IMR-90 (cell line): ENCODE data around the gene CST9. TPM values are rescaled to one million over a fixed set of nuclear protein-coding genes. Genes with fewer than 3 reads are reported as not detected.

Source experiments
- ATAC-seq: fragments of 200-7000 bp; cut with Tn5 transposase; 2 replicates; pipeline ENCODE4 v1.9.1; 2020; ENCODE audit warnings: low read depth, mild to moderate bottlenecking, moderate library complexity
- BruUV-seq: library from RNA; stranded (reverse); fragments of 400-500 nt; replicated peaks from 2 replicates; lab custom pipeline; 2021; lab: Mats Ljungman, UMichigan
- CTCF ChIA-PET: fragments of 300-600 bp; formaldehyde crosslinking; extraction: SDS; loops from one replicate; lab custom pipeline; 2021; ENCODE audit warnings: antibody characterized with exemption; lab: Yijun Ruan, JAX
- POLR2A ChIA-PET: fragments of 300-600 bp; sonication (Branson Sonifier 250); formaldehyde crosslinking; loops from one replicate; lab custom pipeline; 2022; ENCODE audit warnings: antibody characterized with exemption; ENCODE audit not compliant: unreplicated experiment; lab: Charles Lee
- DNase-seq: peaks from one replicate; pipeline ENCODE4 v3.0.0; 2013
- H2AFZ ChIP-seq: replicated peaks from 2 replicates; pipeline ENCODE3; 2013; ENCODE audit warnings: low read length, mild to moderate bottlenecking; ENCODE audit not compliant: poor library complexity
- H2AK5ac ChIP-seq: 2 replicates; pipeline ENCODE4 v1.6.1; 2013; ENCODE audit warnings: low read depth, low read length, inconsistent platforms
- H2AK9ac ChIP-seq: replicated peaks from 2 replicates; pipeline ENCODE3; 2013; ENCODE audit warnings: mild to moderate bottlenecking, low read depth, low read length, moderate library complexity; ENCODE audit not compliant: poor library complexity
- H2BK120ac ChIP-seq: 2 replicates; pipeline ENCODE4 v1.6.1; 2013; ENCODE audit warnings: low read depth, low read length, inconsistent platforms
- H2BK15ac ChIP-seq: 3 replicates; pipeline ENCODE4 v1.6.1; 2013; ENCODE audit warnings: low read depth, low read length, inconsistent platforms
- H2BK20ac ChIP-seq: 2 replicates; pipeline ENCODE4 v1.6.1; 2013; ENCODE audit warnings: low read depth, mild to moderate bottlenecking, inconsistent platforms, low read length, moderate library complexity
- H2BK5ac ChIP-seq: 2 replicates; pipeline ENCODE4 v1.6.1; 2013; ENCODE audit warnings: mild to moderate bottlenecking, low read depth, low read length, inconsistent platforms; ENCODE audit not compliant: poor library complexity, severe bottlenecking
- H3K14ac ChIP-seq: replicated peaks from 2 replicates; pipeline ENCODE4 v1.6.1; 2013; ENCODE audit warnings: low read depth, low read length, inconsistent platforms
- H3K18ac ChIP-seq: 2 replicates; pipeline ENCODE4 v1.6.1; 2013; ENCODE audit warnings: low read depth, low read length, control low read depth
- H3K23ac ChIP-seq: 2 replicates; pipeline ENCODE4 v1.6.1; 2013; ENCODE audit warnings: low read depth, low read length, inconsistent platforms
- H3K27ac ChIP-seq: 2 replicates; pipeline ENCODE4 v1.5.1; 2013; ENCODE audit warnings: mild to moderate bottlenecking, control low read depth, low read length; ENCODE audit not compliant: insufficient read depth
- H3K27me3 ChIP-seq: 2 replicates; pipeline ENCODE4 v1.6.1; 2013; ENCODE audit warnings: low read length; ENCODE audit not compliant: control insufficient read depth, insufficient read depth
- H3K36me3 ChIP-seq: 2 replicates; pipeline ENCODE4 v1.6.1; 2013; ENCODE audit warnings: low read length, mixed read lengths; ENCODE audit not compliant: control insufficient read depth, insufficient read depth
- H3K4ac ChIP-seq: 2 replicates; pipeline ENCODE4 v1.6.1; 2013; ENCODE audit warnings: low read depth, low read length, inconsistent platforms
- H3K4me1 ChIP-seq: 2 replicates; pipeline ENCODE4 v1.6.1; 2013; ENCODE audit warnings: low read length, mixed read lengths; ENCODE audit not compliant: control insufficient read depth, insufficient read depth
- H3K4me2 ChIP-seq: 2 replicates; pipeline ENCODE4 v1.6.1; 2013; ENCODE audit warnings: low read depth, mild to moderate bottlenecking, control low read depth, low read length, moderate library complexity
- H3K4me3 ChIP-seq: 2 replicates; pipeline ENCODE4 v1.5.1; 2013; ENCODE audit warnings: low read depth, mild to moderate bottlenecking, control low read depth, low read length, moderate library complexity; ENCODE audit not compliant: insufficient read depth
- H3K56ac ChIP-seq: 2 replicates; pipeline ENCODE4 v1.6.1; 2013; ENCODE audit warnings: low read length, inconsistent platforms; ENCODE audit not compliant: insufficient read depth; ENCODE audit errors: extremely low read depth
- H3K79me1 ChIP-seq, 2 experiments: 2 replicates each; pipeline ENCODE4 v1.6.1; 2013; ENCODE audit warnings: low read length in 2 of 2, inconsistent platforms in 1 of 2, low read depth in 1 of 2
- H3K9ac ChIP-seq: 2 replicates; pipeline ENCODE4 v1.6.1; 2013; ENCODE audit warnings: low read depth, low read length, control low read depth
- H3K9me1 ChIP-seq: 2 replicates; pipeline ENCODE4 v1.6.1; 2013; ENCODE audit warnings: low read length, inconsistent platforms; ENCODE audit not compliant: insufficient read depth
- H3K9me3 ChIP-seq: 2 replicates; pipeline ENCODE4 v1.6.1; 2013; ENCODE audit warnings: low read length; ENCODE audit not compliant: control insufficient read depth, insufficient read depth
- H4K20me1 ChIP-seq: 2 replicates; pipeline ENCODE4 v1.6.1; 2013; ENCODE audit warnings: low read length, inconsistent platforms; ENCODE audit not compliant: insufficient read depth
- H4K5ac ChIP-seq: 2 replicates; pipeline ENCODE4 v1.6.1; 2013; ENCODE audit warnings: mild to moderate bottlenecking, low read depth, low read length, control low read depth
- H4K8ac ChIP-seq, 2 experiments: 2 replicates each; pipeline ENCODE4 v1.6.1; 2013; ENCODE audit warnings: low read depth in 2 of 2, low read length in 2 of 2, control low read depth in 1 of 2, inconsistent platforms in 1 of 2
- H4K91ac ChIP-seq: 2 replicates; pipeline ENCODE4 v1.6.1; 2013; ENCODE audit warnings: low read depth, low read length, inconsistent platforms; ENCODE audit not compliant: insufficient read depth
- BHLHE40 ChIP-seq: fragments of 150-350 bp; IDR thresholded peaks from 2 replicates; pipeline ENCODE4 v1.6.1; 2016; ENCODE audit warnings: mild to moderate bottlenecking, low read depth, low read length
- CEBPB ChIP-seq: IDR thresholded peaks from 2 replicates; pipeline ENCODE4 v1.6.1; 2012; ENCODE audit warnings: low read depth, low read length, improper control_type of control experiment
- FOS ChIP-seq: fragments of 150-350 bp; IDR thresholded peaks from 2 replicates; pipeline ENCODE4 v1.6.1; 2016; ENCODE audit warnings: low read depth, low read length
- MAZ ChIP-seq: IDR thresholded peaks from 2 replicates; pipeline ENCODE4 v1.6.1; 2012; ENCODE audit warnings: low read depth, mild to moderate bottlenecking, low read length, improper control_type of control experiment, moderate library complexity, borderline replicate concordance
- NFE2L2 ChIP-seq: fragments of 150-350 bp; IDR thresholded peaks from 2 replicates; pipeline ENCODE4 v1.6.1; 2016; ENCODE audit warnings: low read depth, mild to moderate bottlenecking, low read length
- POLR2A ChIP-seq: IDR thresholded peaks from 2 replicates; pipeline ENCODE4 v1.6.1; 2012; ENCODE audit warnings: mild to moderate bottlenecking, low read depth, low read length
- RAD21 ChIP-seq: IDR thresholded peaks from 2 replicates; pipeline ENCODE4 v1.6.1; 2012; ENCODE audit warnings: low read length, improper control_type of control experiment
- SMC3 ChIP-seq: fragments of 150-350 bp; IDR thresholded peaks from 2 replicates; pipeline ENCODE4 v1.6.1; 2016; ENCODE audit warnings: low read depth, mild to moderate bottlenecking, antibody characterized with exemption, low read length, moderate library complexity
- WGBS, 2 experiments: methylation state at CpG; one replicate each; pipeline versions ENCODE4 v1.1.5 to v1.1.7; 2013; ENCODE audit warnings: missing lambda C conversion rate in 2 of 2; ENCODE audit not compliant: insufficient read length in 1 of 2; ENCODE audit errors: extremely low coverage in 2 of 2; 5-methylcytosine and 5-hydroxymethylcytosine counted together
- dilution Hi-C: fragments of 300-500 bp; cut with HindIII; formaldehyde crosslinking; loops from one replicate; pipeline ENCODE4 v1.14.3; 2018; ENCODE audit warnings: low sequenced_read_pairs; ENCODE audit not compliant: unreplicated experiment
- in situ Hi-C: fragments of 300-500 bp; cut with MboI; formaldehyde crosslinking; loops from 3 replicates; pipeline ENCODE4 v1.14.3; 2019; ENCODE audit warnings: low sequenced_read_pairs, inconsistent platforms, mixed read lengths
- intact Hi-C: fragments of 100-400 bp; cut with micrococcal nuclease; formaldehyde crosslinking; loops from 2 replicates; pipeline ENCODE4 v1.10.0; 2022
- polyA plus RNA-seq, 3 experiments: library from polyadenylated mRNA; depleted of rRNA; stranded (reverse); fragments of >200 nt; gene quantifications; 2 replicates each; pipeline ENCODE4 v1.2.3, GENCODE V29; 2012; ENCODE audit warnings: low replicate concordance in 1 of 3
- total RNA-seq: library from RNA; depleted of rRNA; stranded (reverse); fragments of >200 nt; gene quantifications from 2 replicates; pipeline ENCODE4 v1.2.3, GENCODE V29; 2012
- TF ChIP-seq, protein P1 (sequence below): fragments of 150-350 bp; IDR thresholded peaks from 2 replicates; pipeline ENCODE4 v1.6.1; 2017; ENCODE audit warnings: mild to moderate bottlenecking, antibody characterized with exemption, low read length, low read depth
- TF ChIP-seq, protein P2 (sequence below): fragments of 150-350 bp; IDR thresholded peaks from 2 replicates; pipeline ENCODE4 v1.6.1; 2016; ENCODE audit warnings: low read depth, mild to moderate bottlenecking, low read length, moderate library complexity, borderline replicate concordance
- TF ChIP-seq, protein P3 (sequence below): conservative IDR thresholded peaks from 2 replicates; pipeline ENCODE4 v1.5.1; 2012; ENCODE audit warnings: mild to moderate bottlenecking, low read depth, low read length, improper control_type of control experiment

Gene CST9
- total and polyA plus RNA-seq, 2 of the 4 experiments (the other 2 are of a cell fraction) = not detected

DNA sequence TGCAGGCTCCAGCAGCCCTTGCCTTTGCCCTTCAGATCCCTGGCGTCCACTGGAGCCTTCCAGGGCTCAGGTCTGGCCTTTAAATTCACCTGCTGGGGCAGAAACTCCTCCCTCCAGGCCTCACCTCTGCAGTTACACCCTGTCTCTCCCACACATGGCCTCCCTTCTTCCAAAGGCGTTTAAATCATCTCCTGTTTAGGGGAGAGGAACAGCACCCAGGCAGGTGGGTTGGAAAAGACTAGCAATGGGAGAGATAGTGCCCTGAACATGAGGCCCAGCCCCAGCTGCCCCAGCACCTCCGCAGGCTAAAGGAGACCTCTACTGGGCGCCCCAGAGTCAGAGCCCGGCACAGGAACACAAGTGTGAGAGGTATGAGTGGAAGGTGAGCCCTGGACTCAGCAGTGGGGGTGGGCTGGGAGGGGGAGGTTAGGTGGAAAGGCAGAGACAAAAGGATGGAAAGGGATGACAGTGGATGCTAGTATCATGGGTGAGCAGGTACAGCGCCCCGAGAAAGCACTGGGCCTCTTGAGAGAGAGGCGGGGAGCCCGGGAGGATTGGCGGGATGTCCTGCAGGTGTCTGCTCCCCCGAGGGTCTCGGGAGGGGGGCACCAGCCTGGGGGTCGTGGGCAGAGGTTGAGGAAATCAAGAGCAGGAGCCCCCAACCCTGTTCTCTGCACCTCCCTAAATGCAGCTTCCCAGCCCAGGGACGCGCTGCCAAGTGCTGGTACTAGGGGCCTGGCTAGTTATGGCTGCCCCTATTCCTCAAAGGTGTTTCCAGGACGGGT lies at the start of gene CST9 (continued):
- TF ChIP-seq, protein P1, sequence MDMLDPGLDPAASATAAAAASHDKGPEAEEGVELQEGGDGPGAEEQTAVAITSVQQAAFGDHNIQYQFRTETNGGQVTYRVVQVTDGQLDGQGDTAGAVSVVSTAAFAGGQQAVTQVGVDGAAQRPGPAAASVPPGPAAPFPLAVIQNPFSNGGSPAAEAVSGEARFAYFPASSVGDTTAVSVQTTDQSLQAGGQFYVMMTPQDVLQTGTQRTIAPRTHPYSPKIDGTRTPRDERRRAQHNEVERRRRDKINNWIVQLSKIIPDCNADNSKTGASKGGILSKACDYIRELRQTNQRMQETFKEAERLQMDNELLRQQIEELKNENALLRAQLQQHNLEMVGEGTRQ = no peak
- TF ChIP-seq NFE2L2 = no peak

DNA sequence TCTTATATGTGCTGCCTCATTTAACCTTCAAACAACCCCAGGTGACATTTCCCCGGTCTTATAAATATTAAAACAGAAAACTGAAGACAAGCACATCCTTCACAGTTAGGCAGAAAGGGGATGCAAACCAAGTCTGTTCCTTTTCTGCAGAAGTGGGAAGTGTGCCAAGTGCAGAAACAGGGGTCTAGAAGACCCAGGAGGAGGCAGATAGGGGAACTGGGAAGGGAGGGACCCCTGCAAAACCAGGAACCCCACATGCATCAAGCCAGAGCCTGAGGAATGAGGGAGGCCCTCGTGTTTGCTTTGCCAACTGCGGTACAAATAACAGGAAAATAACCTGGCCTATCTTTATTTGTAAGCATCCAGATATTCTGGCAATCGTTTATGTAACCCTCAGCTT lies 49.0 kb upstream of the CST9 start:
- H3K4ac ChIP-seq = no peak overlapping the region
- no peak for DNase-seq
- no peak overlapping the region for H3K4me2 ChIP-seq
- BruUV-seq = no TSS peak
- H3K4me3 ChIP-seq = no peak overlapping the region
- H2BK120ac ChIP-seq = no peak overlapping the region
- H2AK5ac ChIP-seq = no peak overlapping the region
- no peaks in the 10 kb centered on the region for H3K36me3 ChIP-seq
- dilution Hi-C loops (no loop called here), intact Hi-C loops (no loop called here), in situ Hi-C loops (no loop called here)
- no peak overlapping the region for H3K9ac ChIP-seq
- no peaks in the 10 kb centered on the region for H4K20me1 ChIP-seq
- no CpG with 5 or more reads among the region's 4 CpGs for WGBS, 2 experiments
- H3K56ac ChIP-seq = no peak overlapping the region
- no peak overlapping the region for H2BK15ac ChIP-seq
- peaks cover 2% of the 10 kb centered on the region for H3K4me1 ChIP-seq
- H2BK20ac ChIP-seq = no peak overlapping the region
- no peak overlapping the region for H3K23ac ChIP-seq
- H2AK9ac ChIP-seq = no peak overlapping the region
- H4K8ac ChIP-seq = no peak overlapping the region
- no peak overlapping the region for H3K27ac ChIP-seq
- H3K9me1 ChIP-seq = no peaks in the 10 kb centered on the region
- POLR2A ChIA-PET = no interaction called here
- no peak overlapping the region for H2AFZ ChIP-seq
- no peak overlapping the region for H2BK5ac ChIP-seq
- no peaks in the 10 kb centered on the region for H3K9me3 ChIP-seq
- H3K14ac ChIP-seq = no peak overlapping the region
- H3K18ac ChIP-seq = no peak overlapping the region
- no peak for ATAC-seq
- no peak overlapping the region for H4K5ac ChIP-seq
- H4K91ac ChIP-seq = no peak overlapping the region
- CTCF ChIA-PET = no interaction called here
- no peaks in the 10 kb centered on the region for H3K79me1 ChIP-seq
- peaks cover 4% of the 10 kb centered on the region for H3K27me3 ChIP-seq
- TF ChIP-seq, protein P2, sequence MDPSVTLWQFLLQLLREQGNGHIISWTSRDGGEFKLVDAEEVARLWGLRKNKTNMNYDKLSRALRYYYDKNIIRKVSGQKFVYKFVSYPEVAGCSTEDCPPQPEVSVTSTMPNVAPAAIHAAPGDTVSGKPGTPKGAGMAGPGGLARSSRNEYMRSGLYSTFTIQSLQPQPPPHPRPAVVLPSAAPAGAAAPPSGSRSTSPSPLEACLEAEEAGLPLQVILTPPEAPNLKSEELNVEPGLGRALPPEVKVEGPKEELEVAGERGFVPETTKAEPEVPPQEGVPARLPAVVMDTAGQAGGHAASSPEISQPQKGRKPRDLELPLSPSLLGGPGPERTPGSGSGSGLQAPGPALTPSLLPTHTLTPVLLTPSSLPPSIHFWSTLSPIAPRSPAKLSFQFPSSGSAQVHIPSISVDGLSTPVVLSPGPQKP = no peak
- TF ChIP-seq, protein P1 = no peak
- TF ChIP-seq MAZ = no peak
- TF ChIP-seq SMC3 = no peak
- TF ChIP-seq BHLHE40 = no peak
- TF ChIP-seq POLR2A = no peak
- no peak for TF ChIP-seq NFE2L2
- TF ChIP-seq FOS = no peak
- no peak for TF ChIP-seq CEBPB
- TF ChIP-seq RAD21 = no peak
- TF ChIP-seq, protein P3, sequence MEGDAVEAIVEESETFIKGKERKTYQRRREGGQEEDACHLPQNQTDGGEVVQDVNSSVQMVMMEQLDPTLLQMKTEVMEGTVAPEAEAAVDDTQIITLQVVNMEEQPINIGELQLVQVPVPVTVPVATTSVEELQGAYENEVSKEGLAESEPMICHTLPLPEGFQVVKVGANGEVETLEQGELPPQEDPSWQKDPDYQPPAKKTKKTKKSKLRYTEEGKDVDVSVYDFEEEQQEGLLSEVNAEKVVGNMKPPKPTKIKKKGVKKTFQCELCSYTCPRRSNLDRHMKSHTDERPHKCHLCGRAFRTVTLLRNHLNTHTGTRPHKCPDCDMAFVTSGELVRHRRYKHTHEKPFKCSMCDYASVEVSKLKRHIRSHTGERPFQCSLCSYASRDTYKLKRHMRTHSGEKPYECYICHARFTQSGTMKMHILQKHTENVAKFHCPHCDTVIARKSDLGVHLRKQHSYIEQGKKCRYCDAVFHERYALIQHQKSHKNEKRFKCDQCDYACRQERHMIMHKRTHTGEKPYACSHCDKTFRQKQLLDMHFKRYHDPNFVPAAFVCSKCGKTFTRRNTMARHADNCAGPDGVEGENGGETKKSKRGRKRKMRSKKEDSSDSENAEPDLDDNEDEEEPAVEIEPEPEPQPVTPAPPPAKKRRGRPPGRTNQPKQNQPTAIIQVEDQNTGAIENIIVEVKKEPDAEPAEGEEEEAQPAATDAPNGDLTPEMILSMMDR = no peak
